ENCODE measurements around the gene POGLUT2.
A peak's percentile ranks its signal among the peaks of the same experiment; 100 is the strongest.

Gene POGLUT2

DNA sequence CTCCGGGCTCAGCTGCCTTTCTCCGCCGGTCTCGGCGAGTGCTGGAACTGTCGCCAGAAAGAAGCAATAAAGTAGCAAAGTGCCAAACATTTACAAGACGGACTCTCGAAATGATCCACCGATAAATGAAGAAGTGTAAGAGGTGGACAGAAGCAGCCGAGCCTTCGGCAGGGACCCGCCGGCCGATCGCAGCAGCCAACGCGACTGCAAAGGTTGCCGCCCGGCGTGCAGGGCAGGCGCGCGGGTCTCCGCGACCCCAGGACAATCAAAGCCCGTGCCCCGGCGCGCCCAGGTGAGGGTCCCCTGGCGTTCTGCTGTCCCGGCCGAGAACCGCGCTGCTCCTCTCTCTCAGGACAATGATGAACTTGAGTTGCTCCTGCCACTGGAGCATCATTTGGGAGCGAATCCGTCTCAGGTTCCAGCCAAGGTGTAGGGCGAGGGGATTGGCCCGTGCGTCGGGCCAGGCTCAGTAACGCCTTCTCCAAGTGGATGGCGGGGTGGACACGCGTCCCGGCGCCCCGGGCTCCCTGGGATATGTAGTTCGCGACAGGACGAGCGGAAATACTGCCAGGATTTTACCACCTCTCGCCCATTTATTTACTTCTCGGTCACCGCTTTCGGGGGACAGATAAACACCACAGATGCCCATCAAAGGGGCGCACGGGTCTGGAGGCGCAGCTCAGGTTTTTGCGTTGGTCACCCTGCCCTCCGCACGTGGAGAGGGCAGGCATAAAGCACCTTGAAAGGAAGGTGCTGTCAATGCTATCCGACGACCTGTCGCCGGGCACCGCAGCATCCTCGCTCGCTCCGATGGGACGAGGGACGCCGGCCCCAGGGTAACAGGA, at the start of gene POGLUT2, which contains the start of gene BIVM:
POGLUT2 (minus strand) TSS at position 396 of the 845 bp plus-strand sequence; CDS start at position 90, 306 bp downstream.
BIVM (plus strand) TSS at position 539 of the 845 bp plus-strand sequence. CDS start 8,149 bp downstream, outside the sequence.
- peak; percentile 91 for DNase-seq

DNA sequence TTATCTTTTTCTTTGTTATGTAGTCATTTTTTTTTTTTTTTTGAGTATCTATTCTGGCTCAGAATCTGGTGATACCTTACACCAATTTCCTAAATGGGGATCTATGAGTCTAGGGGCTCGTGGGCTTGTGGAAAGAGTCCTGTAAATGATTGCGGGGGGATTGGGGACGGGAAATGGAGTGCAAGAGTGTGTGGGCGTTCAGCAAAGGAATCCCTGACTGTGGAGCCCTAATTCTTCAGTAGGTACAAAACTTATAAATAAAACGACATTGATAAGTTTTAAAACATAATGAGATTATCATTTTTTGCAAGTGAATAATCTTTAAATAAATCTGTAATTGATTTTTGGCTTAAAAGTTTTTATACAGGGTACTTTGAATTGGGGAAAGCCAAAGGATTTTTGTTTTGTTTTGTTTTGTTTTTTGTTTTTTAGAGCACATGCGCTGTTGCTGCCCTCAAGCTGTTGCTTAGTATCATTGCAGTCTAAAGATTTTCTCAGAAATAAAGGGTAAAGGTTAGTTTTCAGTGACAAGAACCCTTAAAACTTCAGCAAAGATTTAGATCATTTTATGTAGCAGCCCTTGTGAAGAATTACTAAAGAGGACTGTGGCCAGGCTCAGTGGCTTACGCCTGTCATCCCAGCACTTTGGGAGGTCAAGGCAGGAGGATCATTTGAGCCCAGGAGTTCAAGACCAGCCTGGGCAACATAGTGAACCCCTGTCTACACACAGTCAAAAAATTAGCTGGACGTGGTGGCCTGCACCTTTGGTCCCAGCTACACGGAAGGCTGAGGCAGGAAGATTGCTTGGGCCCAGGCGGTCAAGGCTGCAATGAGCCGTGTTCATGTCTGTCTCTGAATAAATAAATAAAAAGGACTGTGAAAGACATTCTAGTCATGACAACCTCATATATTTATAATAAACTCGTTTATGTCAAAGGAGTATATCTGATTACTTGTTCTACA, 48.8 kb upstream of the POGLUT2 start:
- DNase-seq = peak; percentile 23

GRCh38 chr13:102846261-102847015, 47.7 kb upstream of the POGLUT2 start:
- peak; percentile 61 for DNase-seq

GRCh38 chr13:102845630-102846260, 47.0 kb upstream of the POGLUT2 start, which contains the start of gene ERCC5:
Gene ERCC5 (plus strand): TSS chr13:102846032. CDS start chr13:102846267, 235 bp downstream.
- DNase-seq = peak; percentile 96

GRCh38 chr13:102845289-102845629, 46.5 kb upstream of the POGLUT2 start:
- DNase-seq = no peak

DNA sequence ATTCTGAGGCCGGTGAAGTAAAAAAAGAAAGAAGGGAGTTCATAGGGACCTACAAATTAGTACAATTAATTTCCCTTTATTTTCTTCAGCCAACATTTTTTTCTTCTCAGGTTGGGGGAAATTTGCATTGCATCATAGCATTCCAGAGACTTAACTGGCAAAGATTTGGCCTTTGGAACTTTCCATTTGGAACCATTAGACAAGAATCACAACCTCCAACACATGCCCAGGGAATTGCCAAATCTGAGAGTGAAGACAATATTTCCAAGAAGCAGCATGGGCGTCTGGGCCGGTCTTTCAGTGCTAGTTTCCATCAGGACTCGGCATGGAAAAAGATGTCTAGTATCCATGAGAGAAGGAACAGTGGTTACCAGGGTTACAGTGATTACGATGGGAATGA, 40.7 kb upstream of the POGLUT2 start:
- DNase-seq = no peak

- no peak for DNase-seq
Measured at GRCh38 chr13:102838982-102839381, 40.2 kb upstream of the POGLUT2 start.

- DNase-seq = no peak
Measured at GRCh38 chr13:102838273-102838672, 39.5 kb upstream of the POGLUT2 start.

DNA sequence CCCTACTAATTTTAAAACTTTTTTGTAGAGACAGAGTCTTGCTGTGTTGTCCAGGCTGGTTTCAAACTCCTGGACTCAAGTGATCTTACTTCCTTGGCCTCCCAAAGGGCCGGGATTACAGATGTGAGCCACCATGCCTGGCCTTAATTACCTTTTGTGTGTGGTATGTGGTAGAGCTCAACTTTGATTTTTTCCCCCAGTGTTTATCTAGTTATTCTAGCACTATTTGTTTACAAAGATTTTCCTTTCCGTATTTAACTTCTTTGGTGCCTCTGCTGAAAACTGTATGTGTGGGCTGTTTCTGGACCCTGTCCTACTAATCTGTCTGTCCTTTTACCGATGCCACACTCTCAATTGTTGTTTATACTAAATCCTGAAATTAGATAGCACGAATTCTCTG, 37.7 kb upstream of the POGLUT2 start:
- DNase-seq = no peak

DNA sequence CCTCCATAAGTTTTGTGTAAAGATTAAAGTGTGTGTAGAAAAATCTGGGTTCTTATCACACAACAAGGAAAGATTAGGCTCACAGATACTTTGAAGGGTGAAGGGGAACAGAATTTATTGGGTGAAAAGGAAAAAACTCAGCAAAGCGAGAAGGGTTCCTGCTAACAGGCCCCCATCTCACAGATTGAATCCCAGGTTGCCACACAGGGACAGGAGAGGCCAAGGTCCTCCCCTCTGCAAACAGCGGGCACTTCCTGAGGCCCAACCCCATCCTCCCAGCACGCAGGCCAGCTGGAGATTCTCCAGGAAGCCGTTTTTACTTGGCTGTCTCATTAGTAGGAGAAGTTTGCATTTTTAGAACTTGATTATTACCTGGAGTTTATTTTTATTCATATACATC, 31.9 kb upstream of the POGLUT2 start:
- no peak for DNase-seq

- DNase-seq = no peak
Measured at GRCh38 chr13:102825921-102826706, 27.3 kb upstream of the POGLUT2 start.

DNA sequence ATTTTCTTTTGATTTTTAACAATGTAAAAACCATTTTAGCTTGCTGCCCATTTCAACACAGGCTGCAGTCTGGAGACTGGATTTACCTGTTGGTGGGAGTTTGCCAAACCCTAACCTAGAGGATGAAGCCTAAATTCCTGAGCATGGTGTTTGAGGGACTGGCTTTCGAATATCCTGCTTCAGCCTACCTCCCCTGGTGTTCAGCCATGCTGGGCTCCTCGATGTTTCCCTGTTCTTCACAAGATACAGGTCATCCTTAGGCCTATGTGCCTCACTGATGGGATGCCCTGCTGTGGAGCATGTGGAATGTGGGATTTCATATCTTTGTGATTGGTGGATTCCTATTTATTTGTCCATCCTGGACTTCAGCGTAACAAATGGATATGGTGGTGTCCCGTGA, 26.6 kb upstream of the POGLUT2 start:
- DNase-seq = no peak

- DNase-seq = no peak
Measured at GRCh38 chr13:102817907-102818306, 19.1 kb upstream of the POGLUT2 start.

DNA sequence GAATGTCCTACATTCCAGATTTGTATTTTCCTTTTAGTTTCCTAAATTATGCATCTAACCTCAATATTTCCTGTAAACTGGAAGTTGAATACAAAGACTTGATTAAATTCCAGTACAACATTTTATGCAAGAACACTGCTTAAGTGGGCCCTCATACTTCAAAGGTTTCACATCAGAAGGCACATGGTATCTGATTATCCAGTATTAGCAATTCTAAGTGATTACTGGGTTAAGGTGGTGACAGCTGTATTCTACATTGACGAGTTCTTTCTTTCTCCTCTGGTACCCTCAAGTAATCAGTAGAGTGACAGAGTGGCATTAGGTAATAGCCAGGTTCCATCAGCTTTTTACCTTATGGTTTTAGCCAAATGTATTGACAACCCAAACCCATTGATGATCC, 18.5 kb upstream of the POGLUT2 start:
- DNase-seq = no peak

DNA sequence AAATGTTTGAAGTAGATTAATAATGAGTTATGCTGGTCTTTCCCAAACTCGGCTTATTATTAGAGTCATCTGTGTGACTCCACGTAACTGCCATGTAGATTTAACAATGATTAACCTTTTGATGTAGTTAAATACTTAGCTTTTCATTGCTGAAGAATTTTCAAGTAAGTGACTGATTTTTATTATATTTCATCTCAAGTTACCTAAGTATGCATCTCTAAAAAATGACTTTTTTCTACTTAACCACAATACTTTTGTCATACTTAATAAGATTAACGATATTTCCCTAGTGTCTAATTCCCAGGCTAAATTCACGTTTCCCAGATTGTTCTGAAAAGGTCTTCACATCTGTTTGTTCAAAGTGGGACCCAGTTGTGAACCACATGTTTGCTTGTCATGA, 17.9 kb upstream of the POGLUT2 start:
- DNase-seq = no peak

DNA sequence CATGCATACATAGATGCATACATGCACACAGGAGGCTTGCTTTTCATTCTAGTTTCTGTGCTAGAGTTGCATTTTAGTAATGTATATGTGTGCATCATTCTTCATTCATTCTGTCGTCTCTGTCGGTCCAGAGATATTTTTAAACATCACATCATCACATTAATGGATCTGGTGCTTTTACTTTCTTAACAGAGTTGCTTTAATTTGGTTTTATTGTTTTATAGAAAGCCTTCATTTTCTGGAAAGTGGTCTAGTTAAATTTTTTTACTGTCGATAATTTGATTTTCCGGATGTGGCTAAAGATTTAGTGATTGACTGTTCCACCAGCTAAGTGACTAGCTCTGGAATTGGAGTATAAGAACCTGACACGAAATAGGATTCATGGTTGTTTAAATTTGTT, 17.0 kb upstream of the POGLUT2 start:
- no peak for DNase-seq

GRCh38 chr13:102814793-102815192, 16.0 kb upstream of the POGLUT2 start:
- DNase-seq = no peak

GRCh38 chr13:102814025-102814607, 15.3 kb upstream of the POGLUT2 start:
- no peak for DNase-seq

DNA sequence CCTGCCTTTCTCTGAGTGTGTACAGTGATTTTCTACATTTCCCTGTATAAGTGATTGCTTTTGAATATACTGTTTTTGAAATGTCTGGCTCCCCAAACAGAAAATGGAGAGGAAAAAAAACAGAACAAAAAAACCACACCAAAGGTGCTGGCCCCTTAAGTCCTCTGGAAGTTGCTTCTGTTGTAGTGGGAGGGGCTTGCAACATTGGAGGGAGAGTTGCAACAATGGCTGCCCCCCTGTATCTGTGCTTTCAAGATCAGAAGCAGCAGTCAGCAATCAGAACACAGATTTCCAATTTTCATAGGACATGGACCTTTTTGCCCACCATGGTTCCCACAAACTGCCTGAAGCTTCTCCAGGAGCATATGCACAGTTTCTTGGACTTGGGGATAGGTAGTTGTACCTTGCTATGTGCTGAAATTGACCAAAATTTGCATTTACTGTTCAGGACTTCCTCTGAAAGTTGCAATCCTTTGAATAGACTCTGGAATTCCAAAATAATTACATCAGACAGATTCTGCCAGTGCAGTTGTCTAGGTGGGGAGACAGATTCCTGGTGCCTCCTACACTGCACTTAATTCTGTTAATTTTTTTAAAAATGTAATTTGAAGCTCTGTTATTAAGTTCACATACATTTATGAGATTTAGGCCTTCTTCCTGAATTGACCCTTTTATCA, 14.0 kb upstream of the POGLUT2 start:
- no peak for DNase-seq

DNA sequence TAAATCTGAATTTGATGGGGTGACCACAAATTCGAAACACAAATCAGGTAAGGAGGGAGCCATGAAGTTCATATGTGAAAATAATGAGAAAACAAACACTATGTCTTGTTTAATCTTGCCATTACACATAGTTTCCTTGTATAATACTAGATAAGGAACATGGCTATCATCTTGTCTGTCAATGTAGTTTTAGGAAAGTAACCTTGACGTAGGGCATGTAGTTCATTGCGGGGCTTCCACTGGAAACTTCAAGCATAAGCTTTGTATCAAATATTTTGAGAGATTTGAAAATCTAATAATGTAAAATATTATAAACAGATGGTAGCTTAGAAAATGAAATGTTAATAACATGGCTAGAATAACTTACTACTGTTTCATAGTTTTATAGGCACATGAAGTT, 8.9 kb upstream of the POGLUT2 start:
- no peak for DNase-seq
